HG03571 (cell line): Measurements from ENCODE around the gene LIPE.

ENCODE experiments used
- ATAC-seq: cut with Tn5 transposase; IDR thresholded peaks from one replicate; pipeline ENCODE4 v1.9.1; 2021; ENCODE audit not compliant: unreplicated experiment

LIPE gene

GRCh38 chr19:42357290-42357689 is 69.9 kb downstream of the LIPE start:
- no peak for ATAC-seq

- no peak for ATAC-seq
Observed at GRCh38 chr19:42356686-42357085, 70.5 kb downstream of the LIPE start.

GRCh38 chr19:42355896-42356295 is 71.3 kb downstream of the LIPE start:
- no peak for ATAC-seq

- ATAC-seq: no peak
Observed at GRCh38 chr19:42353341-42354015, 73.7 kb downstream of the LIPE start.

- ATAC-seq: no peak
Observed at GRCh38 chr19:42352301-42353259, 74.6 kb downstream of the LIPE start.
